BJ (cell line): ENCODE data around the gene SHMT2. TPM values are rescaled to one million over a fixed set of nuclear protein-coding genes. Genes with fewer than 3 reads are reported as not detected.

Experiments used
- CTCF ChIA-PET: fragments of 350-600 bp; formaldehyde crosslinking; extraction: SDS; loops from one replicate; lab custom pipeline; 2021; ENCODE audit warnings: antibody characterized with exemption, inconsistent platforms; lab: Yijun Ruan, JAX
- POLR2A ChIA-PET: fragments of 300-600 bp; sonication (Branson Sonifier 250); formaldehyde crosslinking; extraction: SDS; loops from one replicate; lab custom pipeline; 2021; ENCODE audit warnings: antibody characterized with exemption; lab: Charles Lee
- DNase-seq: peaks from one replicate; pipeline ENCODE4 v3.0.0-alpha.2; 2011; ENCODE audit warnings: low read depth
- H3K27me3 ChIP-seq: 2 replicates; pipeline ENCODE4 v1.6.0; 2011; ENCODE audit warnings: low read length; ENCODE audit not compliant: control insufficient read depth, insufficient read depth
- H3K36me3 ChIP-seq: 2 replicates; pipeline ENCODE4 v1.5.1; 2011; ENCODE audit warnings: low read length; ENCODE audit not compliant: control insufficient read depth, insufficient read depth
- H3K4me3 ChIP-seq: 2 replicates; pipeline ENCODE4 v1.5.1; 2011; ENCODE audit warnings: low read depth, mild to moderate bottlenecking, control low read depth, low read length
- polyA plus RNA-seq: library from polyadenylated mRNA; depleted of rRNA; stranded (reverse); fragments of >200 nt; gene quantifications from 2 replicates; pipeline ENCODE4 v1.2.3, GENCODE V29; 2011
- TF ChIP-seq, protein P1 (sequence below): IDR thresholded peaks from 2 replicates; pipeline ENCODE4 v1.5.1; 2011; ENCODE audit warnings: low read depth, mild to moderate bottlenecking, control low read depth, inconsistent platforms, low read length, moderate library complexity; ENCODE audit not compliant: insufficient read depth

SHMT2 gene
- polyA plus RNA-seq, 1 experiment = 550 TPM

DNA sequence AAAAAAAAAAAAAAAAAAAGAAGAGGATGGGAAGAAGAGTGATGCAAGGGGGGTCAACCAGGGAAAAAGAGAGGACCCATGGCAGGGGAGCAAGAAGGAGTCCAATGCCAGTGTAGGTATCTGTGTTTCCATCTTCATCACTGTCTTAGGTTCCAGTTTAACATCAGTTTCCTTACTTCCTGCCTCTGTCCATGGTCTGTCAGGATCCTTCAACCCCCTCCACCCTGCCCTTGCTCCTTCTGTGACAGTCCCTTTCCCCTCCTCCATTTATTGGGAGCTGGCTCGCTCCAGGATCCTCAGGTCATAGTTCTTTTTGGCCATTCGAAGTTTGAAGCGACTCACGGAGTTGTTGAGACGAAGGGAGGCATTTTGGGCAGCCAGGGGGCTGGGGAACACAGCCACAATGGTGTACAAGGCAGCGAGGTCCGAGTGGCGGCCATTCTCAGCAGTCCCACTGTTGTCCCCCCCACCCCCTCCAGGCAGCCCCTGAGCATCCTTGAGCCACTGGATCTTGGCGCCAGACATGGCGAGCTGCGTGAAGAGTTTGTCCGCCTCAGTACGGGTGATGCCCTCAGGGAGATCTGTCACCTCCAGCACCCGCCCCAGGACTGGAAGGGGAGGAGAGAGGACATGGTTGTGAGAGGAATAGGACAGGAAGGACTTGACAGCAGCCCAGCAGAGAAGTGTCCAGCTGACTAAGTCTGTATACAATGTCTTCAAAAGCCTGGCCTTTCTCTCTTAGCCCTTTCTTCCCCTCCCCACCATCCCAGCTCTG lies 25.2 kb downstream of the SHMT2 start:
- DNase-seq = no peak
- TF ChIP-seq, protein P1, sequence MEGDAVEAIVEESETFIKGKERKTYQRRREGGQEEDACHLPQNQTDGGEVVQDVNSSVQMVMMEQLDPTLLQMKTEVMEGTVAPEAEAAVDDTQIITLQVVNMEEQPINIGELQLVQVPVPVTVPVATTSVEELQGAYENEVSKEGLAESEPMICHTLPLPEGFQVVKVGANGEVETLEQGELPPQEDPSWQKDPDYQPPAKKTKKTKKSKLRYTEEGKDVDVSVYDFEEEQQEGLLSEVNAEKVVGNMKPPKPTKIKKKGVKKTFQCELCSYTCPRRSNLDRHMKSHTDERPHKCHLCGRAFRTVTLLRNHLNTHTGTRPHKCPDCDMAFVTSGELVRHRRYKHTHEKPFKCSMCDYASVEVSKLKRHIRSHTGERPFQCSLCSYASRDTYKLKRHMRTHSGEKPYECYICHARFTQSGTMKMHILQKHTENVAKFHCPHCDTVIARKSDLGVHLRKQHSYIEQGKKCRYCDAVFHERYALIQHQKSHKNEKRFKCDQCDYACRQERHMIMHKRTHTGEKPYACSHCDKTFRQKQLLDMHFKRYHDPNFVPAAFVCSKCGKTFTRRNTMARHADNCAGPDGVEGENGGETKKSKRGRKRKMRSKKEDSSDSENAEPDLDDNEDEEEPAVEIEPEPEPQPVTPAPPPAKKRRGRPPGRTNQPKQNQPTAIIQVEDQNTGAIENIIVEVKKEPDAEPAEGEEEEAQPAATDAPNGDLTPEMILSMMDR = no peak
- POLR2A ChIA-PET = no interaction called here

GRCh38 chr12:57255916-57256315 lies 26.4 kb downstream of the SHMT2 start:
- TF ChIP-seq, protein P1 = no peak
- POLR2A ChIA-PET = no interaction called here
- CTCF ChIA-PET = interaction anchor here (0.8 to 4.8 kb wide), 2 partner anchors 197 to 200 kb away, joined by 3 to 22 read pairs; no protein-coding TSS in a partner anchor

More for the DNA sequence above, 25.2 kb downstream of the SHMT2 start:
- no peaks in the 10 kb centered on the region for H3K27me3 ChIP-seq
- H3K36me3 ChIP-seq = peaks cover 11% of the 10 kb centered on the region
- CTCF ChIA-PET = interaction anchor here (0.6 to 7.5 kb wide), 4 partner anchors 10 to 199 kb away, joined by 3 to 74 read pairs (median 13); no protein-coding TSS in a partner anchor
- no peak overlapping the region for H3K4me3 ChIP-seq

GRCh38 chr12:57258977-57259970 lies 29.8 kb downstream of the SHMT2 start:
- POLR2A ChIA-PET = no interaction called here
- H3K4me3 ChIP-seq = no peak overlapping the region
- TF ChIP-seq, protein P1 = no peak
- CTCF ChIA-PET = interaction anchor here (1.8 to 9.7 kb wide), 3 partner anchors 16 to 200 kb away, joined by 7 to 142 read pairs (median 20); partner anchors contain the start of genes GLI1 and INHBE
- DNase-seq = no peak
- no peaks in the 10 kb centered on the region for H3K27me3 ChIP-seq
- H3K36me3 ChIP-seq = peaks cover 19% of the 10 kb centered on the region

More at GRCh38 chr12:57255916-57256315, 26.4 kb downstream of the SHMT2 start:
- no peak for DNase-seq
- Histone ChIP-seq H3K27me3 (no peaks in the 10 kb centered on the region), H3K36me3 (peaks cover 15% of the 10 kb centered on the region), H3K4me3 (no peak overlapping the region)

- TF ChIP-seq, protein P1 = no peak
- no peaks in the 10 kb centered on the region for H3K27me3 ChIP-seq
- DNase-seq = no peak
- CTCF ChIA-PET = interaction anchor here (0.7 to 9.7 kb wide), 6 partner anchors 11 to 199 kb away, joined by 3 to 142 read pairs (median 6); partner anchors contain the start of genes GLI1 and INHBE
- peaks cover 19% of the 10 kb centered on the region for H3K36me3 ChIP-seq
- H3K4me3 ChIP-seq = no peak overlapping the region
- POLR2A ChIA-PET = no interaction called here
Measured at GRCh38 chr12:57260366-57260765, 30.9 kb downstream of the SHMT2 start.
